ENCODE data around the gene PGAM5.

GRCh38 chr12:132707241-132707640 is 3.4 kb upstream of the PGAM5 start:
- no peak for TF ChIP-seq POLR2AphosphoS2 (conservative IDR thresholded peaks at IDR 0.05; ENCODE audit: low read length)
- no peak for TF ChIP-seq CTCF (IDR thresholded peaks at IDR 0.05)
- TF ChIP-seq BCL3 (IDR thresholded peaks at IDR 0.05): no peak
- TF ChIP-seq KDM5A (IDR thresholded peaks at IDR 0.05): no peak
- TF ChIP-seq EP300 (IDR thresholded peaks at IDR 0.05): no peak
- TF ChIP-seq SREBF2 (IDR thresholded peaks at IDR 0.05): no peak
- TF ChIP-seq POLR2A (IDR thresholded peaks at IDR 0.05; ENCODE audit: low read length): no peak
- TF ChIP-seq RFX5 (IDR thresholded peaks at IDR 0.05): no peak
